Thyroid gland (tissue), 4 donors: Measurements from ENCODE around the gene ZNF821.

Experiments
- POLR2A ChIP-seq, 2 donors: fragments of 450-650 bp; IDR thresholded peaks; one replicate each; pipeline ENCODE4 v1.6.1; 2017; ENCODE audit warnings: antibody characterized with exemption in 2 of 2, mild to moderate bottlenecking in 2 of 2, moderate library complexity in 1 of 2
- TF ChIP-seq, protein P1 (sequence below), 6 experiments: fragments of 200-600 bp in 3 of 6; fragments of 450-650 bp in 3 of 6; sonication (generic) in 3 of 6; IDR thresholded peaks; one replicate each; pipeline ENCODE4 v1.5.1; 2016 to 2019; ENCODE audit warnings: antibody characterized with exemption in 6 of 6, mild to moderate bottlenecking in 2 of 6, inconsistent platforms in 1 of 6, moderate library complexity in 1 of 6

DNA sequence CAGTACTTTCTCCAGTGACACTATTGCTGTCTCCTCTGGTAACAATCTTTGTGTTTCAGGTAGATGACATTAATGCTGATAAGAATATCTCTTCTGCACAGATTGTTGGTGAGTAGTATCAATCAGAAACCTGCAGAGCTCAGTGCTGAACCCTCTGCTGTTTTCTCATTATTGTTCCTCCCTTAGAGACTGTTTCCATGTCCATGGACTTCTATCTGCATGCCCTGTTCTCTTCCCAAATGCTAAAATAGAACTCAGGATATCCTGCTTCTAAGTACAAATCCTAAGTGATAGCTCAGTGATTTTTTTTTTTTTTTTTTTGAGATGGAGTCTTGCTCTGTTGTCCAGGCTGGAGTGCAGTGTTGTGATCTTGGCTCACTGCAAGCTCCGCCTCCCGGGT is 40.7 kb upstream of the ZNF821 start:
- no peak for TF ChIP-seq POLR2A (IDR thresholded peaks at IDR 0.05)
- TF ChIP-seq, protein P1, sequence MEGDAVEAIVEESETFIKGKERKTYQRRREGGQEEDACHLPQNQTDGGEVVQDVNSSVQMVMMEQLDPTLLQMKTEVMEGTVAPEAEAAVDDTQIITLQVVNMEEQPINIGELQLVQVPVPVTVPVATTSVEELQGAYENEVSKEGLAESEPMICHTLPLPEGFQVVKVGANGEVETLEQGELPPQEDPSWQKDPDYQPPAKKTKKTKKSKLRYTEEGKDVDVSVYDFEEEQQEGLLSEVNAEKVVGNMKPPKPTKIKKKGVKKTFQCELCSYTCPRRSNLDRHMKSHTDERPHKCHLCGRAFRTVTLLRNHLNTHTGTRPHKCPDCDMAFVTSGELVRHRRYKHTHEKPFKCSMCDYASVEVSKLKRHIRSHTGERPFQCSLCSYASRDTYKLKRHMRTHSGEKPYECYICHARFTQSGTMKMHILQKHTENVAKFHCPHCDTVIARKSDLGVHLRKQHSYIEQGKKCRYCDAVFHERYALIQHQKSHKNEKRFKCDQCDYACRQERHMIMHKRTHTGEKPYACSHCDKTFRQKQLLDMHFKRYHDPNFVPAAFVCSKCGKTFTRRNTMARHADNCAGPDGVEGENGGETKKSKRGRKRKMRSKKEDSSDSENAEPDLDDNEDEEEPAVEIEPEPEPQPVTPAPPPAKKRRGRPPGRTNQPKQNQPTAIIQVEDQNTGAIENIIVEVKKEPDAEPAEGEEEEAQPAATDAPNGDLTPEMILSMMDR (IDR thresholded peaks at IDR 0.05) = no peak
